Measurements from ENCODE around the gene MCRIP1. TPM values are rescaled to one million over a fixed set of nuclear protein-coding genes. Genes with fewer than 3 reads are reported as not detected.
A peak's percentile ranks its signal among the peaks of the same experiment; 100 is the strongest.

Gene MCRIP1
- polyA plus RNA-seq, 3 donors, result 60.4 to 76.8 (median 65.9) TPM

GRCh38 chr17:81863123-81863675, 30.1 kb upstream of the MCRIP1 start:
- DNase-seq (ENCODE audit: low read depth in 3 of 3, low spot score in 2 of 3), result no peak

- DNase-seq (ENCODE audit: low read depth in 3 of 3, low spot score in 2 of 3), result peak; percentile 99 to 100 (median 100)
Measured at GRCh38 chr17:81860756-81861568, 27.9 kb upstream of the MCRIP1 start.

- no peak for DNase-seq (ENCODE audit: low read depth in 3 of 3, low spot score in 2 of 3)
Measured at GRCh38 chr17:81859906-81860755, 27.0 kb upstream of the MCRIP1 start, which contains the start of gene P4HB. Gene P4HB (minus strand): TSS chr17:81860535. CDS start chr17:81860471, 64 bp downstream.

- no peak for DNase-seq (ENCODE audit: low read depth in 3 of 3, low spot score in 2 of 3)
Measured at GRCh38 chr17:81858967-81859905, 26.1 kb upstream of the MCRIP1 start.

- DNase-seq (ENCODE audit: low read depth in 3 of 3, low spot score in 2 of 3), result no peak
Measured at GRCh38 chr17:81858170-81858966, 25.3 kb upstream of the MCRIP1 start.

- no peak for DNase-seq (ENCODE audit: low read depth in 3 of 3, low spot score in 2 of 3)
Measured at GRCh38 chr17:81854974-81855774, 22.1 kb upstream of the MCRIP1 start.

- no peak for DNase-seq (ENCODE audit: low read depth in 3 of 3, low spot score in 2 of 3)
Measured at GRCh38 chr17:81852237-81852636, 19.1 kb upstream of the MCRIP1 start.

GRCh38 chr17:81851423-81851822, 18.3 kb upstream of the MCRIP1 start:
- DNase-seq (ENCODE audit: low read depth in 3 of 3, low spot score in 2 of 3), result no peak

GRCh38 chr17:81849457-81849856, 16.4 kb upstream of the MCRIP1 start:
- DNase-seq (ENCODE audit: low read depth in 3 of 3, low spot score in 2 of 3), result no peak

GRCh38 chr17:81846743-81847689, 13.9 kb upstream of the MCRIP1 start:
- DNase-seq (ENCODE audit: low read depth in 3 of 3, low spot score in 2 of 3), result no peak

GRCh38 chr17:81845881-81846742, 13.0 kb upstream of the MCRIP1 start:
- DNase-seq (ENCODE audit: low read depth in 3 of 3, low spot score in 2 of 3), result no peak

- DNase-seq (ENCODE audit: low read depth in 3 of 3, low spot score in 2 of 3), result no peak
Measured at GRCh38 chr17:81845361-81845760, 12.3 kb upstream of the MCRIP1 start.

- no peak for DNase-seq (ENCODE audit: low read depth in 3 of 3, low spot score in 2 of 3)
Measured at GRCh38 chr17:81844887-81845286, 11.8 kb upstream of the MCRIP1 start.

- no peak for DNase-seq (ENCODE audit: low read depth in 3 of 3, low spot score in 2 of 3)
Measured at GRCh38 chr17:81844327-81844851, 11.3 kb upstream of the MCRIP1 start.

GRCh38 chr17:81843713-81844326, 10.7 kb upstream of the MCRIP1 start:
- DNase-seq (ENCODE audit: low read depth in 3 of 3, low spot score in 2 of 3), result no peak

All from right renal cortex interstitium (tissue), 3 donors.